ENCODE data around the gene AFF3.

AFF3 gene

DNA sequence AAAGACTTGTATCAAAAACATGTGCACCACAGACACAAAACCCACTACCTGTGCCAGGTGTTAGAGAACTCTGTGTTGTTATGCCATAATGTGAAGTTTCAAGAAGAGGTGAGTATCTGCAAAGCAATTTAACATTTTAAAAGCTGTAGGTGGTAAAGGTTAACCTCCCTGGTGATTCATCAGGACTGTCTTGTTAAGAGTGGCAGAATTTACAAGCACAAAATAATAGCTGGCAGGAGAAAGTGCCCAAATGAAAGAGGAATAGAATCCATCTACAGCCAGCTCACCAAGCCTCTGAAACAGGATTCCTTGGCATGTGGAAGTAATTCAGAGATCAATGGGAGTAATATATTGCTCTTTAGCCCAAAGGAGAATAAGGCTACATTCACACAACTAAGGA lies 230.7 kb downstream of the AFF3 start:
- DNase-seq: no peak

DNA sequence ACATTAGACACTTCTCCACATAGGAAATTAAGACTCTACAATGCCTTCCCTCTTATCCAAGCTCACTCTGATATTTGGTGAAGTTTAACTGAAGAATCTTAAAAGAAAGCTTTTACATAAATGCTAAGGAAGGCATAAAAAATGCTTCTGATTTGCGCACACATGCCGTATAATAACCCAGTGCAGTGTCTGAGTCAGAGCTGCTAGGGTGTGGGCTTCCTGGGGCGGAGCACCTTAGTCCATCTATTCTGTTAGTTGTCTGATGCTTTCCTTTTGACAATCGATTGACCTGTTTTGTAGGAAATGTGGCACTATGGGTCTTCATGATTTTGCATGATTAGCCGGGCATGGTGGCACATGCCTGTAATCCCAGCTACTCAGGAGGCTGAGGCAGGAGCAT lies 231.5 kb downstream of the AFF3 start:
- no peak for DNase-seq

DNA sequence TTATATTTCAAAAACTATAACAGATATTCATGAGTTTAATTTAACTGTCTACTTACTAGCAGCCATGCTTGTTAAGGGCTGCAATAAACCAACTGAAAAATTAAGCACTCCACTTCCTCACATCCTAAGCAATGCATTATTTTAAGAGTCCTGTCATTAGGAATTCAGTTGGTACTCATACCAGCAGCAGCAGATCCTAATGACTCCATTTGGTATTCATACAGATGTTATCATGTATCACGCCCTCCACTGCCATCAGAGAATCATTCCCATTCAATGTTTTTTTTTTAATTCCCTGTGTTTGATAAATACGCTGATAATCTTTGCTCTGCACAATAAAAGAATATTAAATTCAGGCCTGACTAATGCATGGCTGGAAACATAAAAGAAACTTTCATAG lies 236.8 kb downstream of the AFF3 start:
- no peak for DNase-seq

DNA sequence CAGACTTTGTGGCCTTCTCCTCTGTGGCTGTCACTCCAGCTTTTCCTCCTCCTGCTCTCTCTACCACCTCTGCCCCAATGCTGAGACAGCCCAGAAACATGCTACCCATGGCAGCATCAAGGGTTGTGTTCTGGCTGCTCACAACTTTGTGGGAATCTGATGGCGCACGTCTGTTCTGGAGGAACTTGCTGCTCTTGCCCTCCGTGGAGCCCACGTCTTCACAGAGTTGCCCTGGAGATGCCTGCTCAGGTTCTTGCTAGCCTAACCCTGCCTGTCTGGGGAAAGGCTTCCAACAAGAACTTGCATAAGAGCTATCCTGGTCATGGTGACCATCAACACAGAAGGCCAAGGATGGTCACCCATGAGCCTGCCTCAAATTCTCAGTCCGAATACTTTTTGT lies 237.4 kb downstream of the AFF3 start:
- DNase-seq: no peak

DNA sequence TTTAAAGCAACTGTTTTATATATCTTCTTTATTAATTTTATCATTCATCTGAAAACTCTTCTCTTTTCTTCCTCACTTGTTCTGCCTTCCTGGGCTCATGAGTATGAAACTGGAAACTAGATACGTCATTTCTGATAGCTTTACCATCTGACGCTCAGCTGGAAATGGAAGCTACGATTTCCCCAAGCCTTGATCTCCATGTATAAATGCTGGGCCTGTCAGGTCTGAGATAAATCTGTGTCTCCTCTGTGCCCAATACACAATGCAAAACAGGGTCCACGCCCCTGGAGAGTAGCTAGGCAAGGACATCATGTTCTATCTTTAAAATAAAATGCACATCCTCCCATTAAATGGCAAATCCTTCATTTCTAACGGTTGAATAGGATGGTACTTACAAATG lies 238.4 kb downstream of the AFF3 start:
- DNase-seq: no peak

DNA sequence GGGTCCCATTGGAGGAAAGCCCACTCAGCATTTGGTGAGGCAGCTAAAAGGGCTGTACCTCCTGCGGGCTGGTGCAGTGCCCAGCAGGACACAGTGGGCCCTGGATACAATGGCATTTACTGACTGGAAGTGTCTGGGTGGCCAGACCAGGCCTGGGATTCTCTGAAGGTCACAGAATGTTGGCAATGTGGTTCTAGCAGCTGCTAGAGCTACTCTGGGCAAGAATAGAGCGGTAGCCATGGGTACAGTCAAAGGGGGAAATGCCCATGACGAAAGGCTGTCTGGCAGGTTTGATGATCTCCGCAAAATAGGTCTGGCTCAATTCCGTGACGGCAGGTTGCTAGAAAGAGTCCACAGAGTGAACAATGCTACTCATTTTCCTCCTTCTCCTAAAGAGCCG lies 241.8 kb downstream of the AFF3 start:
- no peak for DNase-seq

DNA sequence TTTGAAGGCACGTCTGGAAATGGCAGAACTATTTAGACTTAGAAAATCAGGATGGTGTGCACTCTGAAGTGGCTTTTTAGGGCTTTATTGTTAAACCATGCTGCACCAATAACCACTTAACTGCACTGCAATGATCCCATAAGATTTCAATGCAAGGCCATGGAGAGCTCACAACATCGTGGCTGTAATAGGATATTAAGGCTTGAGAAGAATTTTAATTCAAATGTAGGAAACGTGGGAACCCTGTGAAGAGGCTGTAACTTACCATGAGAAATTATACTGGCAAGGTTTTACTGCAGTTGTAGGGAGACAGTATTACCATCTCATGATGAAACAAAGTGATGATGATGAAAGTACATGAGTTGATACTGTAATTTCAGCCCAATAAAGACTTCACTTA lies 242.5 kb downstream of the AFF3 start:
- DNase-seq: no peak

DNA sequence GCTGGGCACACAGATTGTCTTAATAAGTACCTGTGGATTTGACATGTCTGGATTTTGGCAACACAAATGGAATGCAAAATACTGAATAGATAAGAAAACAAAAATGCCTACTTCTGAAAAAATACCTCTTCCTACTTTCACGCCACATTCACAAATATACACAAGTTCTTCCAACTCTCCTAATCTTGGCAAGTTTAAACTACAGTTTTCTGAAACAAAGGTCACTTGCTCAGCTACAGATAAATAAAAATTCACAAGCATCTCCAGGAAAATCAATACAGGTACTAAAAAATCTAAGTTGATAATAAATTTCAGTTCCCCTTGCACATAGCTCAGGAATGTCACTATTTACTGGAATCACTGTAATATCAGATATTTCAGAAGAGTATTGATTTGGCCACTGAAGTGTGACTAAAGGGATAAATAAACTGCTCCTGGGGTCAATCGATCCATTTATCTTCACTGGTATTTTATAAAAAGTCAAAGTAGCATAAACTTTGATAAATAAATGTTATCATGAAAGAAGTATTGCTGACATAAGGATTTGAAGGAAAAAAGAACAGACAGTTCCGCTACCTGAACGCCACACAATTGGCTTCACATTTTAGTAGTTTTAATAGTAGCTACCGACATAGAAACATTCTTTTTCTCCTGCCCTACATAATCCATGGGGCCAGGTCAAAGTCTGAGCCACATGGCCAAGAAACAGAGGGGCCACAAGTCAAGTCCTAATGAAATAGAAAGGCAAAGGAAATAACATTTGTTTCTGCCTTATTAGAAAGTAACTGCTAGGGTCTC lies 243.1 kb downstream of the AFF3 start:
- no peak for DNase-seq

DNA sequence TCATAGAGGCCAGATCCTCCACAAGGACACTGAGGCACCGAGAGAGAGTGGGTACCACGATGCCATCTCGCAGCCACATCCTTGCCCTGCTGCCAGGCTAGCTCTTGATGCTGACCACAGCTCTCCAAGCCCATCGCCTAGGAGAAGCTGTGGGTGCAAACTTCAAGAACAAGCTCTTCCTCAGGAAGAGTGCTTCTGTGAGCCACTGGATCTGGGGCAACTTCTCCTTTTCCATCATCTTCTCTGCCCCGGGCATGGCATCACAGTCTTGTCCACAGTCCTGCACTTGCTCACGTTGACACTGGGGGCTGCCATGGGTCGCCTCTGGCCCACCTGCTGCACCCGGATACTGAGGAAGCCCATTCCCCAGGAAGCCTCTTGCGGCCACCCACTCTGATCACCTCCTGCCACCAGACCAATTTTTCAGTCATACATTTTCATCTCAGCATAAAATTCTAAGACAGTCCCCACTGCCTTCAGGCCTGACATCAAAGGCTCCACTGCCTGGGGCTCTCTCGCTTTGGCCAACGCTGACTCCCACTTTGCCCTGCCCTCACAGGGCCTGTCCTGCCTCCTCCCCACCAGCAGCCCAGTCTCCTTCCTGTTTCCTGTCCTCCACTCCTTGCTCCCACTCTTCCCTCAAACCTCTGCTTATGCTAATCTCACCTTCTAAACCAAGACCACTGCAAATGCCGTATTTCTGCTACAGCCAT lies 243.9 kb downstream of the AFF3 start:
- no peak for DNase-seq

DNA sequence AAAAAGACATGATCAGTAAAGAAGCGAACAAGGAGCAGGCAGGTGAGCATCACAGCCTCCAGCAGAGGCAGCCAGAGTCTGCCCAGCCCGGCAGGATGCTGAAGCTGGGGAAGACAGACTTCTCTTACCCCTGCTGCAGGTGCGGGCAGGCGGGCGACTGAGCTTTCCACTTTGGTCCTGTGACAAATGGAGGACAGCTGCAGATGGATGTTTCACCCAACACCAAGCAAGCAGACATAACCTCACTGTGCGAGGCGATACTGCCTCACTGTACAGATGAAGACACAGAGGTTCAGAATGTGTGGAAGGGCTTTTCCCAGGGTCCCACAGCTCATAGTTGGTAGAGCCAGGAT lies 251.0 kb downstream of the AFF3 start:
- no peak for DNase-seq

DNA sequence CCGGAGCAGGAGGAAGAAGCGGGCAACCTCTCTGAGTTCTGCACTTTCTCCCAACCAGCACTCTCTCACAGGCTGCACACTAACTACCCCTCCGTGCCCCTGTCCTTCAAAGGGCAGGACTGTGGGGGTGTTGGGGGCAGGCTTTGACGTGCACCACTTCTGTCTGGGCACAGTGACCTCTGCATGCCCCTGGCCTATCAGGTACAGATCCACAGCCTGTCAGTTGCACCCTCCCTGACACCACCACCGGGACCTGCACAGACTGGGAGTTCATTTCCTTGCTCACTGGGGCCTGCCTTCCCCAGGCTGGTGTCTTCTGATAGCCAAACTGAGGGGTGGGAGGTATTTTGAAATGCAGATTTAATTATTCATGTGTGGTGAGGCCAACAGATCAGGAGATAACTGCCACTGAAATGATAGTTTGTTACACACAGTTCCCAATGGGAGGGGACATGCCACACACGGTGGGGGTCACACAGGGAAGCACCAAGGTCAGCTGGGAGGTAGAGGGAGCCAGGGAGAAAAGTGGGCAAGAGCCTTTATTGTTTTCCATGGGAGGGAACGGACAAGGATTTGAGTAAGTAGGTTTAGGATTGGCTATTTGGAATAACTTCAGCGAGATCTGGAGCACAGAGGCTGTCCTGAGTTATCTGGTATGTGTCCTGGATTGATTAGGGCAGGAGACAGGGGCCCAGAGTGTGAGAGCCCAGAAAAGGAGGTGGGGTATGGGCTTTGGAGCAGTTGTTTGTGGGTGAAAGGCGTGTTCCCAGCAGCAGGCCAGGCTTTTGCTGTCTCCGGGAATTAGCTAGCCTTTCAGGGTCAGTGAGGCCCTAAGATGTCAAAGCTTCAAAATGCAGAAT lies 251.6 kb downstream of the AFF3 start:
- DNase-seq: no peak

DNA sequence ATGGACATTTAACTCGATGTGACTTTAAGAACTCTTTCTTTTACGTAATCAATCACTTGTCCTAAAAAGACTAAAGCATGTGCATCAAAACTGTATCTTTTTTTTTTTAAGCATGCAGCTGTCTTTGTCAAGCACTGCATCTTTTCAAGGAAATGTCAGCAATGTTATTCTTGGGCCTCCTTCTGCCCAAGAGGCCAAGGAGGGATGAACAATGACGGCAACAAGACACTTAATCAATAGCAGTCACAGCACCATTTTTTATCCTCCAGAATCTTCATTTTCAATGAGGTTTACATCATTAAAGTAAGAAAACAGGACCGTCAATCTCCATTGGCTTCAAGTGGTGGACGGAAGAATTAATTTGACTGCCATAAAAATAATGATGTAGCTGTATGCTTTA lies 253.8 kb downstream of the AFF3 start:
- DNase-seq: no peak

DNA sequence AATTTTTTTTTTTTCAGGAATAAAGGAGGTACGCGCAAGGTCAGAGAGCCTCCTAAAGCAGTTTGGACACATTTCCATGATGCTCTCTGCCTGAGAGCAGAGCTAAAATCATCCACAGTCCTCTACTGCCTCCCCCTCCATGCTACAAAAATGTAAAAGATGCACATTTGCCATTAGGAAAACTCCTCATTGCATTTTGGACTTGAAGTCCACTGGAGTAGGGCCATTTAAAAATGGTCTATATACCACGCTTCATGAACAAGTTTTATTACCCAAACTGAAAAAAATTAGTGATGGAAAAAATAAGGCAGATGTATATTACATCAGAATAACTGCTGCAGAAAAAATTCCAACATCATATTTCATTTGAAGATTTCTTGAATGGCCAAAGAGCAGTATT lies 256.0 kb downstream of the AFF3 start:
- no peak for DNase-seq

DNA sequence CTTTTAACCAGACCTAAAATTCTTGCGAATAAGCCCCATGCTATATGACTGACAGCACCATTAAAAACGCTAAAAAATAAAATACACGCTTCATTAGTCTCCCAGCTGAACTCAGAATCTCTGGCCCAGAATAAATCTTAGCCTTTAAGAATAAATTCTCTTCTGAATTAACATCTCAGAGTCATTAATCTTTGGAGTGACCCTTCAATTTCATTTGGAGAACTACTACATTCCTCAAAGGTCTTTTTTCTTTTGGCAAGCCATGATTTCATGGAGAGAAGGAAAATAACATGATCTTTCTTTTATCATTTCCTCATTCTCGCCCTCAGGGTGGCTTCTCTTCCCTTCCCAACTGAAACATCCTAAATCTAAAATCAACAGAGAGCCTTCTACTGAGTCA lies 259.0 kb downstream of the AFF3 start:
- no peak for DNase-seq

DNA sequence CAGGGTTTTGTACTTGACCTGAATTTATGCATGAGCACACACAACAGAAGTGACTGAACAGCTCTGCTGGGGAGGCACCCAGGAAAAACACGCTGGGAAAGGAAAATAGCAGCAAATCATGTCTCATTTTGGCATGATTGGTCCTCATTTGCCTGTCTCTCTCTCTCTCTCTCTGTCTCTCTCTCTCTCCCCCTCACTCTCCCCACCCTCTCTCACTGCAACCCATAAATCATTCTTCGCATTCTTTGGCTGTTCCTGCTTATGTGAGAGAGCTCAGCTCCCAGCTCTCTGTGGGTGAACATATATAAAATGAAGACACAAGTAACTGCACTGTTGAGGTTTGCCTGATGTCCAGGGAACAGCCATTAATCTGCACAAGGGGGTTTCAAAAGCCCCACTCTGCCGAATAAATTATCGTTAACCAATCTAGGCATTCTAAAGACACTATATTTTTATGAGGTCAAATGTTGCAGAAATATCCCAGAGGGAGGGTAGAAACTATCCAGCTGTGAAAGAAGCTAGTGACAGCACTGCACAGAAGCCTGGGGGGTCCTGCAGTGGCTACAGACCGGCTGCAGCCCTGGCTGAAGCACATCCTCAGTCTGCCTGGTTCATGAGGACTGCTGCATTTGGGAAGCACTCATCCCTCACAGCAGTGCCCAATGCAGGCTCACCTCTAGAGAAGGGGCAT lies 260.3 kb downstream of the AFF3 start:
- no peak for DNase-seq

DNA sequence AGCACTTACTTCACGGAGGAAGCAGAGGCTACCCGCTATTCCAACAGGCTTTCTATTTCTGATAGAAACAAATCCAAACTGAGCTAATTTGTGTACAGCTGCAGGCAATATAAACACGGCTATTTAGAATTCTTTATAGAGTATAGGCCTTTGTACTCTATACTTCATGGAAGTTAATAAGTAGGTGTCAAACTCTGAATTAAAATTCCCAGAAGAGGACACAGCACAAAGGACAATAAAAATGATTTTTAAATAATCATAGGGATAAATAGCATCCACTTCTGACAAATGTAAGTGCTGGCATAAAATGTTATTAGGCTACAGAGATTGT lies 261.5 kb downstream of the AFF3 start:
- DNase-seq: no peak

DNA sequence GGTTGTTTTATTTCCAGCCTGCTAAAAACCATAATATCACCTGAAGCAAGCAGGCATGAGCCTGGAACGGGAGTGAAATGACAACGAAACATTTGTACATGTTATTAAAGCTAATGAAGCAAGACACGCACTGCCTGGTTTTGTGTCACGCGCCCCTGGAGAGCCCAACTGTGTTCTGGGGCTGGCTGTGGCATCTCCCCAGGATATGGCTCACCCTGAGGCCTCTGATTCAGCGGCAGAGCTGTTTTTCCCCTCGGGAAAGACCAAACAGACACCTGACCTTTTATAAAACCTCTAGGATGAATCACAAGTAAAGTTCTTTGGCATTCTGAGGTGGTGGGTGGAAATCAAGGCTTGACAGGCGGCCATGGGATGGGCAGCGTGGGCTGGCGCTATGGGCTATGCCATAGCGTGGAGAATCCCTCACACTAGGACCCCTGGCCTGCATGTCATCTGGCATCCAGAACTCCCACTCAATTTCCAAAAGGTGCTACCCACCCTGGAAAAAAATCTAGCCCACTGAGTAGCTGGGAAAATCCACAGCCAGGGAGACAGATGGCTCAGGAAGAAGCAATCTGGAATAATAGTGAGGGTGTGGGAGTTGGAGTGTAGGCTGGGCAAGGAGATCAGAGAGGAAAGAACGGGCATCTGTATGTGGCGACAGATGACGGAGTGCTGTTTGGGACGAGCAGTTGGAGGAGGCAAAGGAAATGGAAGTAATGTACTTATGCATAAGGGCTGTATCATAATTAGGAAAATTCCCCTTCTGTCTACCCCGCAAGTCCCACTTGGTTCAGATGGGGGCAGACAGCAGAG lies 262.0 kb downstream of the AFF3 start:
- no peak for DNase-seq

DNA sequence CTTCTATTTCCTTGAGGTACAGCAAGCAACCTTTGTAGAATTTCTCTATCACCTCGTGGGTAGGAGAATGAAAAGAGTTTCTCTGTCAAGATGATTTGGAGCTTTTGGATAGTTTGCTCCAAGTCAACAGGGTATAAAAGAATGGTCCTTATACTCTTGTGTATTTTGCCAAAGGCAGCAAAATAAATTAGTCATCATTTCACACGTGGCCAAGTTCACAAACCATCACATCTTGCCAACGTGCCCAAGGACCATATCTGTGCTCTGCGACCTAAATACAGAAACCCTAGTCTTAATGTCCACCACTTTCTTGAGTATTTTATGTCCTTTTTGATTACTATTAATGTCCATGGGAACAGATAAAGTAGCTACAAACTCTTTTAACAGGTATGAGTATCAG lies 262.9 kb downstream of the AFF3 start:
- DNase-seq: no peak

DNA sequence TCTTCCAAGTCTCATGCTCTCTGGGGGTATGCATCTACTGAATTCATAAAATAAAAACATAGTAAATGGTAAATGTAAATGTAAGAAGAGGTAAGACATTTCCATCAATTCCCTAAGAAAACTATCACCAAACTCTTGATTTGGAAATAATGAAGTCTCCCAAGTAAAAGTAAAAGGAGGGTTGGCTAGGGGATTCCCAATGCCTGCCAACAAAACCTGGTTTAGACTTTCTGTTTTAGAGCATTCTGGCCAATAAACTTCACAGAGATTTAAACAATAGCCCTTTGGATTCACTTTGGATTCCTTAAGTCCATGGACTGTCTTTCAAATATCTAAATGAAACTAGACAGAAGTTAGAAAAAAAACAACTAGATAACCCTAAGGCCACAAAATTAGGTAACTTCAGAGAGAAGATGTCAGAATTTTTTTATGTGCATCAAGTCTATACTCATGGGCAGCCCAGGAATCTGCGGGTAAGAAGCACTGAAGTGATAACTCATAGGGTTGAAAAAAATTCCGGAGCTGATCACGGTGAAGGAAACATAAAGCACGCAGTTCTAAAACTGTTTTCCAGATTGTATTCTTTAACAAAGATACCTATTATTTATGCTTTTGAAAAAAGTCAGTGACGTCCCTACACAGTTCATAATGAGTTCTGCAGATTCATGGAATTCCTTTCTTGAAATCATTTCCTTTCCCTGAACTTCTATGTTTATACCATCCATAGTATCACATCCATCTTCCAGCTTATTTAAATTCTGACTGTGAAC lies 263.6 kb downstream of the AFF3 start:
- DNase-seq: no peak

DNA sequence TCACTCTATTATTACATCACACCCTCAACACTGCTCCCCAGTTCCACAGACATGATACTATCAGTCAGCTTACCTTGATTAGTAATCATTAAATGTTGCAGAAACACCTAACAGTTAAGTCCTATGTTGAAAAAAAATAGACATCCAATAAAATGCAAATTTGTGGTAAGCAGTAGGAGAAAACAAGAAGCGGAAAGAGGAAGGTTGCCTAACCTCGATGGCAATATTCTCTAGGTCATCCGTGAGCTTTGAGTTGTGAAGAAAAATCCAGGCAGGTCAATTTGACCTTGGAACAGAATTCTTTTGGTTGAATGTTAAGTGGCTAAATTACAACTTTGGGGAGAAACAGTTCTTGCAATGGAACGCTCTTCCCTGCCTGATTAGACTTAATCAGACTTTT lies 264.4 kb downstream of the AFF3 start:
- no peak for DNase-seq

DNA sequence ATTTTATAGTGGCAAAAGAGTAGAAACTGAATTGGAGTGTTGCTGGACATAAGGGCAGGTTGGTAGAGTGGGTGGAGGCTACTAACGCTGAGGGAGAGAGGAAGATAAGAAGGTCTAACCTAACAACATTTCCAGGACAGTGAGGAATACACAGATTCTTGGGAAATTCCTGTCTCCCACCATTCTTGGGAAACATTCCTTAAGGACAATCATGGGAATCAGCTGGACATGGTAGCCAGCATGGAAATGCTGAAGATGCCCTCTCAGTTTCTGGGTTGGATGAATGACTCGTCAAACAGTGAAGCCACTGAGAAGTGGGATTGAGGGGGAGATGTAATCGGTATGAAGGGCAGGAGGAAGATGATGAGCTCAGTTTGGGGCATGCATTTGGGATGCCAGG lies 265.4 kb downstream of the AFF3 start:
- no peak for DNase-seq

Measured in stimulated activated naive CD4-positive, alpha-beta T cell treated with Interleukin-2 at 50 U/mL for 16 hours (primary cell).